GM23338 (cell line): ENCODE measurements around the gene ASCL5.

Source experiments
- POLR2AphosphoS5 ChIP-seq: IDR thresholded peaks from 2 replicates; pipeline ENCODE4 v1.6.1; 2016; ENCODE audit warnings: antibody characterized with exemption, low read depth
- REST ChIP-seq: IDR thresholded peaks from one replicate; pipeline ENCODE4 v1.6.1; 2018; ENCODE audit warnings: antibody characterized with exemption; ENCODE audit not compliant: unreplicated experiment
- ZNF114 ChIP-seq: fragments of 250-450 bp; sonication (Bioruptor Pico); IDR thresholded peaks from 2 replicates; pipeline ENCODE4 v1.5.0; 2020; ENCODE audit warnings: mild to moderate bottlenecking, moderate library complexity
- TF ChIP-seq, protein P1 (sequence below), 2 experiments: fragments of 200-600 bp in 1 of 2; sonication (generic) in 1 of 2; conservative IDR thresholded peaks; 2 replicates each; pipeline versions ENCODE4 v1.5.1 to v1.6.1; 2016 to 2017; ENCODE audit warnings: antibody characterized with exemption in 2 of 2, low read depth in 2 of 2, mild to moderate bottlenecking in 2 of 2, moderate library complexity in 1 of 2

DNA sequence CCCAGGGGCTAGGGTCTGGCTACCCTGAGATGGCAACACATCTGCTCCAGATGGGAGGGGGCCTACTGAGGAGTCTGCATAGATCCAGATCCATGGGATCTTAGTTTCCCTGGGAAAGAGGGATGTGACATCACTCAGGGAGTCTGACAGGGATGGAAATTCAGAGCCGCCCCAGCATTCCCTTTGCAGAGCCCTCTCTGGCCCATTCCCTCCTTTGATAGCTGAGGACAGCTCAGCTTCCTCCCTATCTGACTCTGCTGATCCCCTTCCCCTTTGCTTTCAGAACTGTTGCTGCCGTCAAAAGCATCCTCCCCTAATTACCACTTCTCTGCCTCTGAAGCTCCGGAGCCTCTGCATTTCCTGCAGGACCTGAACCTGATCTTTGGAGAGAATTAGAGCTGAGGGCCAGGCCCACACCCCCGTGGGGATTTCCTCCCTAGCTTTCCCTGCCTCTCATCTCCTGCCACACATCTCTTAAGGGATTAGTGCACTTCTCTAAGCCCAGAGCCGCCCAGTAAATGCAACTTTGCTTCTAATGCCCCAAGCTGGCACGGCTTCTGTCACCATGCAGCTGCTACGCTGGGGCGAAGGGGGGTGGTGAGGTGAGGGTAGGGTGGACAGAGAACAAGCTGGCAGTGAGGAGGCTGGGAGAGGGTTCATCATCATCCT, 9.5 kb upstream of the ASCL5 start:
- TF ChIP-seq REST (no peak), POLR2AphosphoS5 (no peak), ZNF114 (CRISPR knock-in tag) (no peak)
- TF ChIP-seq, protein P1, sequence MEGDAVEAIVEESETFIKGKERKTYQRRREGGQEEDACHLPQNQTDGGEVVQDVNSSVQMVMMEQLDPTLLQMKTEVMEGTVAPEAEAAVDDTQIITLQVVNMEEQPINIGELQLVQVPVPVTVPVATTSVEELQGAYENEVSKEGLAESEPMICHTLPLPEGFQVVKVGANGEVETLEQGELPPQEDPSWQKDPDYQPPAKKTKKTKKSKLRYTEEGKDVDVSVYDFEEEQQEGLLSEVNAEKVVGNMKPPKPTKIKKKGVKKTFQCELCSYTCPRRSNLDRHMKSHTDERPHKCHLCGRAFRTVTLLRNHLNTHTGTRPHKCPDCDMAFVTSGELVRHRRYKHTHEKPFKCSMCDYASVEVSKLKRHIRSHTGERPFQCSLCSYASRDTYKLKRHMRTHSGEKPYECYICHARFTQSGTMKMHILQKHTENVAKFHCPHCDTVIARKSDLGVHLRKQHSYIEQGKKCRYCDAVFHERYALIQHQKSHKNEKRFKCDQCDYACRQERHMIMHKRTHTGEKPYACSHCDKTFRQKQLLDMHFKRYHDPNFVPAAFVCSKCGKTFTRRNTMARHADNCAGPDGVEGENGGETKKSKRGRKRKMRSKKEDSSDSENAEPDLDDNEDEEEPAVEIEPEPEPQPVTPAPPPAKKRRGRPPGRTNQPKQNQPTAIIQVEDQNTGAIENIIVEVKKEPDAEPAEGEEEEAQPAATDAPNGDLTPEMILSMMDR (conservative IDR thresholded peaks at IDR 0.05; ENCODE audit: low read depth in 2 of 2): no peak
